Suppressor macrophage treated with lipopolysaccharide for 4 hours (primary cell): ENCODE data around the gene BEND4.

Source experiments
- DNase-seq: peaks from one replicate; pipeline ENCODE4 v3.0.0-alpha.2; 2020

Gene BEND4

DNA sequence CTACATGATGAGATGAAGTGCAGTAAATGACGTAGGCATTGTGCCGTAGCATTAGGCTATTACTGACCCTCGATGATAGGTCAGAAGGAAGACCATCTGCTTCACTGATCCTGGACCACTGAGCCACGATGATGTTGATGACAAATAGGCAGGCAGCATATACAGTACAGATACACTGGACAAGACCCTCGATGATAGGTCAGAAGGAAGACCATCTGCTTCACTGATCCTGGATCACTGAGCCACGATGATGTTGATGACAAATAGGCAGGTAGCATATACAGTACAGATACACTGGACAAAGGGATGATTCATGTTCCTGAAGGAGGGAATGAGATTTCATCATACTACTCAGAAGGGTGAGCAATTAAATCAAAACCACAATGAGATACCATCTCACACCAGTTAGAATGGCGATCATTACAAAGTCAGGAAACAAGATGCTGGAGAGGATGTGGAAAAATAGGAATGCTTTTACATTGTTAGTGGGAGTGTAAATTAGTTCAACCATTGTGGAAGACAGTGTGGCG lies 50.9 kb downstream of the BEND4 start:
- no peak for DNase-seq

GRCh38 chr4:42088386-42088785 lies 64.1 kb downstream of the BEND4 start:
- no peak for DNase-seq

GRCh38 chr4:42083816-42084215 lies 68.6 kb downstream of the BEND4 start:
- no peak for DNase-seq

DNA sequence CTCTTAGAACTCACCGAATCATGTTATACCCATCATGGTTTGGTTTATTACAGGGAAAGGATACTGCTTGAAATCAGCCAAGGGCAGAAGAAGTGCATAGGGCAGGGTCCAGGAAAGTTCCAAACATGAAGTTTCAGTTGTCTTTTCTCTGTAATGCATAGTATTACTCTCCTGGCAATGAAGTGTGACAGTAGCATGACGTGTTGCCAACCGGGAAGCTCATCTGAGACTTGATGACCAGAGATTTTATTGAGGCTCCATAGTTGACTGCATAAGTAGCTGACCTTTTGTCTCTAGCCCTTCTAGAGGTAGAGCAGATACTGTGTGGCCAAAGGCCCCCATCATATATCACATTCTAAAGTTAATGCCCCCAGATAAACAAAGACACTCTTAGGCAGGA lies 72.1 kb downstream of the BEND4 start:
- DNase-seq, result no peak

GRCh38 chr4:42078184-42078801 lies 74.2 kb downstream of the BEND4 start:
- DNase-seq, result no peak

DNA sequence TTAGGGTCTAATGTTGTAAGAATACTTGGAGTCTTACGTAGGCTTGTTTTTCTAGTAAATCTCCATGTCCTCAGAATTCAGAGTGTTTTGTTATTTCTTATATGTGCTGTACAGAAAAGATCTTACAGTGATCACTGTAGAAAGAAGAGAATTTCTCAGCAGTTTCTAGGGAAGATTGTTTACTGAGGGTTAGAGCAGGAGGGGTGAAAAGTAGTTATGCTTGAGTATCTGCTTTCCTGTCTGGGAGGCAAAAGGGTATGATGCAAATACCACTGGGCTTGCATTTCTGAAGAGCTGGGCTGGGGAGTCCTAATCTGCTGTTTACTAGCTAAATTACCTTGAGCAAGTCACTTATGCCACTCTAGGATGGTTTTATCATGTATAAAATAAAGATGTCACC lies 78.2 kb downstream of the BEND4 start:
- no peak for DNase-seq

GRCh38 chr4:42070463-42070862 lies 82.0 kb downstream of the BEND4 start:
- no peak for DNase-seq

DNA sequence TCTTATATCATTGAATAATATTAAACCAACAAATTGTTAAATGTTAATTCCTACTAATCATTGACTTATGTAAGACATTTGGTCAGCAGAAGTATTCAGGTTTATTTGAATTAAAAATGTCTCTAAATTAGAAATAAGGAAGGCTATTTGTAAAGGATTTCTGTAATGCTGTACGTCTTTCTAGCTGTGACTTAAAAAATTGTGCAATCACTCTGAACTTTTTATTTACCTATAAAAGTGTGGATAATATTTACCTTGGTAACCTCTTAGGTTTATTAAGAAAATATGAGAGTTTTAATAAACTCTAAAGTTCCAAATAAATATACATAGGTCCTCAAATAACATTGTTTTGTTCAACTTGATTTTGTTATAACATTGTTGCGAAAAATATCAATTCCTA lies 85.2 kb downstream of the BEND4 start:
- no peak for DNase-seq

DNA sequence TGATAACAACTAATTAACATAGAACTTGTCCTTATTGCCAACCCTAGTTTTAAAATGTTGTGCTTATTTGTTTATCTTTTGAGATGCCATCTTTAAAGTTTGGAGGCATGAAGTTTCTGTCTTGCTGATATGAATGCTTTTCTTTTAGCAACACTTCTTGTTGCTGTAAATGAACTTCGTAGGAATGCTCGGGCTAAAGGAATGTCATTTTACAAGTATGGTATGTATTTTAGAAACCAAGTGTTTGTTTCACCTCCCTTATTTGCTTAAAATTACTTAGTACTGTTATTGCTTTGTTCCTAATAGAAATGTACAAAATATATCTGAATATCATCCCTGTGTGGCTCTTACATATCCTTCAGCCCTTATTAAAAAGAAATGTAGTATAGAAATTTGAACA lies 86.1 kb downstream of the BEND4 start:
- DNase-seq, result no peak
